ENCODE measurements around the gene TRIM44. TPM values are rescaled to one million over a fixed set of nuclear protein-coding genes. Genes with fewer than 3 reads are reported as not detected.
"Not testable (repeated sequence)": the region's sequence is repeated elsewhere in the genome, so short reads cannot be mapped to it uniquely, and the experiment has no call there.

Gene TRIM44
- total RNA-seq, 1 donor from 2014 or later, result 62.8 TPM

- no peak overlapping the region for H3K27ac ChIP-seq
- no peaks in the 10 kb centered on the region for H3K9me3 ChIP-seq
- no peak for TF ChIP-seq CTCF (IDR thresholded peaks at IDR 0.05)
- intact Hi-C loops (cut with DNase I), result no loop called here
- no peaks in the 10 kb centered on the region for H3K27me3 ChIP-seq (ENCODE audit: low read depth)
- DNase-seq (no peak), ATAC-seq (no peak)
- H3K4me3 ChIP-seq, result no peak overlapping the region
- no peaks in the 10 kb centered on the region for H3K36me3 ChIP-seq
- peaks cover 10% of the 10 kb centered on the region for H3K4me1 ChIP-seq
Measured at GRCh38 chr11:35763301-35763700, 100.7 kb downstream of the TRIM44 start.

GRCh38 chr11:35763765-35764164 is 101.2 kb downstream of the TRIM44 start:
- TF ChIP-seq CTCF (IDR thresholded peaks at IDR 0.05), result no peak
- ATAC-seq (no peak), DNase-seq (no peak)
- intact Hi-C loops (cut with DNase I), result no loop called here
- Histone ChIP-seq H3K4me3 (no peak overlapping the region), H3K9me3 (no peaks in the 10 kb centered on the region), H3K27me3 (ENCODE audit: low read depth) (no peaks in the 10 kb centered on the region), H3K36me3 (no peaks in the 10 kb centered on the region), H3K27ac (no peak overlapping the region), H3K4me1 (peaks cover 10% of the 10 kb centered on the region)

GRCh38 chr11:35764417-35764816 is 101.8 kb downstream of the TRIM44 start:
- TF ChIP-seq CTCF (IDR thresholded peaks at IDR 0.05), result no peak
- H3K4me3 ChIP-seq, result no peak overlapping the region
- H3K36me3 ChIP-seq, result no peaks in the 10 kb centered on the region
- intact Hi-C loops (cut with DNase I), result no loop called here
- H3K27me3 ChIP-seq (ENCODE audit: low read depth), result no peaks in the 10 kb centered on the region
- ATAC-seq (no peak), DNase-seq (no peak)
- peaks cover 10% of the 10 kb centered on the region for H3K4me1 ChIP-seq
- no peak overlapping the region for H3K27ac ChIP-seq
- H3K9me3 ChIP-seq, result no peaks in the 10 kb centered on the region

- Histone ChIP-seq H3K27me3 (ENCODE audit: low read depth) (no peaks in the 10 kb centered on the region), H3K9me3 (no peaks in the 10 kb centered on the region), H3K4me1 (peaks cover 10% of the 10 kb centered on the region), H3K36me3 (no peaks in the 10 kb centered on the region), H3K4me3 (no peak overlapping the region), H3K27ac (no peak overlapping the region)
- DNase-seq, result no peak
- ATAC-seq, result no peak
- intact Hi-C loops (cut with DNase I), result no loop called here
- no peak for TF ChIP-seq CTCF (IDR thresholded peaks at IDR 0.05)
Measured at GRCh38 chr11:35765211-35765610, 102.6 kb downstream of the TRIM44 start.

- intact Hi-C loops (cut with DNase I), result no loop called here
- H3K27me3 ChIP-seq (ENCODE audit: low read depth), result no peaks in the 10 kb centered on the region
- H3K27ac ChIP-seq, result no peak overlapping the region
- H3K4me3 ChIP-seq, result no peak overlapping the region
- peaks cover 6% of the 10 kb centered on the region for H3K4me1 ChIP-seq
- DNase-seq (no peak), ATAC-seq (no peak)
- H3K9me3 ChIP-seq, result no peaks in the 10 kb centered on the region
- H3K36me3 ChIP-seq, result no peaks in the 10 kb centered on the region
- no peak for TF ChIP-seq CTCF (IDR thresholded peaks at IDR 0.05)
Measured at GRCh38 chr11:35766651-35767050, 104.1 kb downstream of the TRIM44 start.

GRCh38 chr11:35770425-35770824 is 107.8 kb downstream of the TRIM44 start:
- DNase-seq; H3K36me3 ChIP-seq; ATAC-seq; H3K4me3 ChIP-seq; H3K27ac ChIP-seq; H3K9me3 ChIP-seq; H3K27me3 ChIP-seq (ENCODE audit: low read depth); H3K4me1 ChIP-seq; intact Hi-C loops (cut with DNase I): not testable (repeated sequence)
